ENCODE measurements around the gene PTPRG. TPM values are rescaled to one million over a fixed set of nuclear protein-coding genes. Genes with fewer than 3 reads are reported as not detected.

Gene PTPRG
- total RNA-seq, 1 experiment from 2014 or later, result 69.3 TPM

DNA sequence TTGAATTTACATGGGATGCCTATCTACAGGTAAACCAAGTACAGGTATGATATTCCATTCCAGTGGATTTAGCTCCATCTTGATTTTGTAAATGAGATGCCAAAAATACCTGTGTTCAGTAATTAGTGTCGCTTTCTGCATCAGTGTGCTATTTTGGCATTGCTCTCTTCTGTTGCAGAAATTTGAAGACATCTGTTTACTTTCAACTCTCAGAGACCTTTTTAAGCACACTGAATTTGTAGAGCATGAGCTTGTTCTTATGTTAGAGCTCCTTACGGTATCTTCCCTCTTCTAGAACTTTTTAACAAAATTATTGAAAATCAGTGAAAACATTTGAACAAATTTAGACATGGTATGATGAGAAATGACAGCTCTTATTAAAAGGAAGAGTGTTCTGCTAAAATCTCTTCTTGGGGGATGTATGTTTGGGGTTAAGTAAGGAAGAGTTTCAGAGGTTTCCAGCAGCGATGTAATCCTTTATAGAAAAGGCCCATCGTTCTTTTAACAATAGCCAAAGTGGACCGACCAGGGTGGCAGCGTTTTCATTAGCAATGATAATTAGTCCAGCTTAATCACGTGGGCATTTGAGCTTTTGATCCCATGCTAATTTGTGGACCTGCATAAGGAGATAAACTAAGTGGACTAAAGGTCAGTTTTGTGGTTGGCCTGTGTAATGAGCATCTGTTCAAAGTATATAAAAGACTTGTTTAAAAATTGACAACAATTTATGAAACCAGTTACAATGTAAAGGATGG is 385.4 kb downstream of the PTPRG start:
- Histone ChIP-seq H2BK12ac (ENCODE audit: insufficient read length, low read depth, low read length) (no peak overlapping the region), H3K79me1 (ENCODE audit: insufficient read depth, low read depth, low read length, poor library complexity, severe bottlenecking) (no peaks in the 10 kb centered on the region), H2BK15ac (ENCODE audit: low read depth, low read length) (no peak overlapping the region), H2AK5ac (ENCODE audit: insufficient read length, low read length) (no peak overlapping the region), H3K4ac (ENCODE audit: low read depth, low read length) (no peak overlapping the region), H3K23me2 (ENCODE audit: insufficient read length, low read depth, low read length, poor library complexity, severe bottlenecking) (no peaks in the 10 kb centered on the region), H3K9ac (ENCODE audit: extremely low read depth, insufficient read length, low read length) (no peak overlapping the region), H2BK20ac (ENCODE audit: low read depth, low read length, poor library complexity, severe bottlenecking) (no peak overlapping the region), H3K4me2 (ENCODE audit: insufficient read depth, insufficient read length, low read length) (peak overlapping the region; percentile 3), H3K18ac (ENCODE audit: insufficient read length, low read depth, low read length) (no peak overlapping the region), H4K5ac (ENCODE audit: insufficient read length, low read depth, low read length) (no peak overlapping the region), H3T11ph (ENCODE audit: low read length) (no peak overlapping the region), H3K27me3 (ENCODE audit: insufficient read depth, low read length) (no peaks in the 10 kb centered on the region), H4K8ac (replicated peaks; ENCODE audit: insufficient read length, low read depth, low read length) (no peak overlapping the region), H4K91ac (ENCODE audit: insufficient read length, low read depth, low read length) (no peak overlapping the region), H3K9me3 (ENCODE audit: control insufficient read depth, low read depth, low read length) (no peaks in the 10 kb centered on the region), H3K4me1 (ENCODE audit: insufficient read depth, low read length) (peaks cover 30% of the 10 kb centered on the region; the same call in 1 of the 2 replicates), H3K27ac (ENCODE audit: insufficient read length, low read depth, low read length) (no peak overlapping the region), H2BK120ac (ENCODE audit: low read depth, low read length, poor library complexity, severe bottlenecking) (no peak overlapping the region), H3K14ac (ENCODE audit: insufficient read depth, low read length) (no peak overlapping the region), H4K20me1 (ENCODE audit: control insufficient read depth, insufficient read depth, insufficient read length) (no peaks in the 10 kb centered on the region), H3K79me2 (ENCODE audit: insufficient read depth, low read length) (peaks cover 6% of the 10 kb centered on the region; the same call in 1 of the 2 replicates), H3K23ac (ENCODE audit: insufficient read length, low read depth, low read length) (no peak overlapping the region), H2AFZ (ENCODE audit: low read length) (no peak overlapping the region), H2BK5ac (ENCODE audit: insufficient read length, low read length) (no peak overlapping the region), H3K56ac (ENCODE audit: insufficient read length, low read depth, low read length) (no peak overlapping the region)
- Mint-ChIP-seq H3K36me3 (ENCODE audit: insufficient read depth in 1 of 3, low read depth in 3 of 3) (peaks cover 0 to 5% (median 0%) of the 10 kb centered on the region in 3 experiments; a peak in 2 of 7 replicates), H3K27ac (peak overlapping the region in 2 of 3 experiments; percentile 52 to 96; a peak in 3 of 7 replicates), H3K4me3 (peak overlapping the region; percentile 5 to 54; a peak in 2 of 5 replicates), H3K27me3 (ENCODE audit: low read depth) (no peaks in the 10 kb centered on the region), H3K4me1 (peaks cover 79 to 84% of the 10 kb centered on the region in 2 experiments), H3K9me3 (no peaks in the 10 kb centered on the region)
- TF ChIP-seq, protein P1, sequence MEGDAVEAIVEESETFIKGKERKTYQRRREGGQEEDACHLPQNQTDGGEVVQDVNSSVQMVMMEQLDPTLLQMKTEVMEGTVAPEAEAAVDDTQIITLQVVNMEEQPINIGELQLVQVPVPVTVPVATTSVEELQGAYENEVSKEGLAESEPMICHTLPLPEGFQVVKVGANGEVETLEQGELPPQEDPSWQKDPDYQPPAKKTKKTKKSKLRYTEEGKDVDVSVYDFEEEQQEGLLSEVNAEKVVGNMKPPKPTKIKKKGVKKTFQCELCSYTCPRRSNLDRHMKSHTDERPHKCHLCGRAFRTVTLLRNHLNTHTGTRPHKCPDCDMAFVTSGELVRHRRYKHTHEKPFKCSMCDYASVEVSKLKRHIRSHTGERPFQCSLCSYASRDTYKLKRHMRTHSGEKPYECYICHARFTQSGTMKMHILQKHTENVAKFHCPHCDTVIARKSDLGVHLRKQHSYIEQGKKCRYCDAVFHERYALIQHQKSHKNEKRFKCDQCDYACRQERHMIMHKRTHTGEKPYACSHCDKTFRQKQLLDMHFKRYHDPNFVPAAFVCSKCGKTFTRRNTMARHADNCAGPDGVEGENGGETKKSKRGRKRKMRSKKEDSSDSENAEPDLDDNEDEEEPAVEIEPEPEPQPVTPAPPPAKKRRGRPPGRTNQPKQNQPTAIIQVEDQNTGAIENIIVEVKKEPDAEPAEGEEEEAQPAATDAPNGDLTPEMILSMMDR (conservative IDR thresholded peaks at IDR 0.05), result no peak
- WGBS (ENCODE audit: extremely low coverage, insufficient read length, low lambda C conversion rate), result no CpG with 5 or more reads among the region's 7 CpGs
- DNase-seq, result no peak
